BE2C (cell line): ENCODE data around the gene TEX14.

Experiments used
- DNase-seq: peaks from one replicate; pipeline ENCODE4 v3.0.0-alpha.2; 2020
- H3K27me3 ChIP-seq: fragments of 250-450 bp; sonication (Bioruptor Pico); 2 replicates; pipeline ENCODE4 v1.5.1; 2020; ENCODE audit warnings: mild to moderate bottlenecking
- H3K36me3 ChIP-seq: fragments of 250-450 bp; sonication (Bioruptor Pico); 2 replicates; pipeline ENCODE4 v1.5.1; 2020; ENCODE audit warnings: mild to moderate bottlenecking
- H3K4me1 ChIP-seq: fragments of 250-450 bp; sonication (Bioruptor Pico); 2 replicates; pipeline ENCODE4 v1.5.1; 2020
- H3K4me3 ChIP-seq: 2 replicates; pipeline ENCODE4 v1.5.1; 2011; ENCODE audit warnings: low read depth, low read length
- H3K9me3 ChIP-seq: fragments of 250-450 bp; sonication (Bioruptor Pico); 2 replicates; pipeline ENCODE4 v1.5.1; 2020
- TF ChIP-seq, protein P1 (sequence below): IDR thresholded peaks from 2 replicates; pipeline ENCODE4 v1.5.1; 2012; ENCODE audit warnings: mild to moderate bottlenecking, low read depth, low read length

The TEX14 gene

DNA sequence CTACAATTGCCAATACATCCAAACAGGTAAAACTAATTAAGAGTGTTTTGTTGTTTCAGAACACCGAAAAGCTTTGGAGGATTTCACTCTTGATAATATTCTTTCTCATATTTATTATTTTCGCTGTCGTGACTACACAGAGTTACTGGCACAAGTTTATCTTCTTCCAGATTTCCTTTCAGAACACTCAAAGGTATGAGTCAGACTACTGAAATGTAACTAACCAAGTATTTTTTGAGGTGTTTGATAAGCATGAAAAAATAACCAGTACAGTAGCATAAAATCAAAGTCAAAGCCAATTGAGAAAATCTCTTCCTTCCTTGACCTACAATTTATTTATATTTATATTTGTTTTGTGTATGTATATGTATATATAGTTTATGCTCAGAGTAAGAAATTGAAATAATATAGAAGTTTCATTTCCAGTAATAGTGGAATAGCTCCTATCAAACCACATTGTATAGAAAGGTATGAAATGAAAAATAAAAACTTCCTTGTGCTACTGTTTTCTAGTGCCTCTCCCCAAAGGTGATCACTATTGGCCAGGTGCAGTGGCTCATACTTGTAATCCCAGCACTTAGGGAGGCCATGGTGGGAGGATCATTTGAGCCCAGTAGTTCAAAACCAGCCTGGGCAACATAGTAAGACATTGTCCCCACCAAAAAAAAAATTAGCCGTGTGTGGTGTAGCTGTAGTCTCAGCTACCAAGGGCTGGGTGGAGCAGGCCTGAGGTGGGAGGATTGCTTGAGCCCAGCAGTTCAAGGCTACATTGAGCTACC, 11.5 kb upstream of the TEX14 start:
- no peaks in the 10 kb centered on the region for H3K9me3 ChIP-seq
- H3K4me3 ChIP-seq, result no peak overlapping the region
- H3K36me3 ChIP-seq, result peaks cover 28% of the 10 kb centered on the region
- H3K27me3 ChIP-seq, result no peaks in the 10 kb centered on the region
- H3K4me1 ChIP-seq, result no peaks in the 10 kb centered on the region; the same call in 1 of the 2 replicates
- no peak for DNase-seq
- TF ChIP-seq, protein P1, sequence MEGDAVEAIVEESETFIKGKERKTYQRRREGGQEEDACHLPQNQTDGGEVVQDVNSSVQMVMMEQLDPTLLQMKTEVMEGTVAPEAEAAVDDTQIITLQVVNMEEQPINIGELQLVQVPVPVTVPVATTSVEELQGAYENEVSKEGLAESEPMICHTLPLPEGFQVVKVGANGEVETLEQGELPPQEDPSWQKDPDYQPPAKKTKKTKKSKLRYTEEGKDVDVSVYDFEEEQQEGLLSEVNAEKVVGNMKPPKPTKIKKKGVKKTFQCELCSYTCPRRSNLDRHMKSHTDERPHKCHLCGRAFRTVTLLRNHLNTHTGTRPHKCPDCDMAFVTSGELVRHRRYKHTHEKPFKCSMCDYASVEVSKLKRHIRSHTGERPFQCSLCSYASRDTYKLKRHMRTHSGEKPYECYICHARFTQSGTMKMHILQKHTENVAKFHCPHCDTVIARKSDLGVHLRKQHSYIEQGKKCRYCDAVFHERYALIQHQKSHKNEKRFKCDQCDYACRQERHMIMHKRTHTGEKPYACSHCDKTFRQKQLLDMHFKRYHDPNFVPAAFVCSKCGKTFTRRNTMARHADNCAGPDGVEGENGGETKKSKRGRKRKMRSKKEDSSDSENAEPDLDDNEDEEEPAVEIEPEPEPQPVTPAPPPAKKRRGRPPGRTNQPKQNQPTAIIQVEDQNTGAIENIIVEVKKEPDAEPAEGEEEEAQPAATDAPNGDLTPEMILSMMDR, result no peak

DNA sequence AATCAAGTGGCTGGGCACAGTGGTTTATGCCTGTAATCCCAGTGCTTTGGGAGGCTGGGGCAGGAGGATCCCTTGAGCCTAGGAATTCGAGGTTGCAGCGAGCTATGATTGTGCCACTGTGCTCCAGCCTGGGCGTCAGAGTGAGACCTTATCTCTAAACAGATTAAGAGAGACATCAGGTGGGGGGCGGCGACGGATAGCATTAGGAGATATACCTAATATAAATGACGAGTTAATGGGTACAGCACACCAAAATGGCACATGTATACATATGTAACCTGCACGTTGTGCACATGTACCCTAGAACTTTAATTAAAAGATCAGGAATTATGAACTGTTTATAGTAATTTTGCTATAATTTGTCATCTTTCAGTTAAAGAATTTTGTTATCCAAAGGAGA, 10.9 kb upstream of the TEX14 start:
- DNase-seq, result no peak
- Histone ChIP-seq H3K36me3 (peaks cover 28% of the 10 kb centered on the region), H3K4me1 (no peaks in the 10 kb centered on the region; the same call in 1 of the 2 replicates), H3K9me3 (no peaks in the 10 kb centered on the region), H3K27me3 (no peaks in the 10 kb centered on the region), H3K4me3 (no peak overlapping the region)
- TF ChIP-seq, protein P1, result no peak

DNA sequence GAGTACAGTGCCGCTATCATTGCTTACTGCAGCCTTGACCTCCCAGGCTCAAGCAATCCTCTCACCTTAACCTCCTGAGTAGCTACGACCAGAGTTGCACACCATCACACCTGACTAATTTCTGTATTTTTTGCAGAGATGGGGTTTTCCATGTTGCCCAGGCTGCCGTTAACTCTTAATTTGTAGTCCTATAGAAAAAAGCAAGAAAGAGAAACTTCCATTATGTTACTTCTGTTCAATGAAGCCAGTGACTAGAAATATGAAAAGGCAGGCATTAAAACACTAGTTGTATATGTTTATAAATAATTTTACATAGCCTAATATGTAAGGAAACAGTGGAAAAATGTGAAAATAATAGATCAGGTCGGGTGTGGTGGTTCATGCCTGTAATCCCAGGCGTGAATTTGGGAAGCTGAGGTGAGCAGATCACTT, 10.2 kb upstream of the TEX14 start:
- Histone ChIP-seq H3K4me3 (no peak overlapping the region), H3K27me3 (no peaks in the 10 kb centered on the region), H3K9me3 (no peaks in the 10 kb centered on the region), H3K36me3 (peaks cover 28% of the 10 kb centered on the region), H3K4me1 (no peaks in the 10 kb centered on the region; the same call in 1 of the 2 replicates)
- no peak for DNase-seq
- TF ChIP-seq, protein P1, result no peak

DNA sequence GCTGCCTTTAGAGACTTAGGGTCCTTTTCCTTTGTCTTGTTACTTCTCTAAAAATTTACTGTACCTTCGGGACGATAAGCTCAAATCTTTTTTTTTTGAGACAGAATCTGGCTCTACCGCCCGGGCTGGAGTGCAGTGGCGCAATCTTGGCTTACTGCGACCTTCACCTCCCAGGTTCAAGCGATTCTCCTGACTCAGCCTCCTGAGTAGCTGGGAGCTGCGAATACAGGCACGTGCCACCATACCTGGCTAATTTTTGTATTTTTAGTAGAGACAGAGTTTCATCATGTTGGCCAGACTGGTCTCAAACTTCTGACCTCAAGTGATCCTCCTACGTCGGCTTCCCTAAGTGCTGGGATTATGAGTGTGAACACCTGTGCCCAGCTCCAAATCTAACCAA, 7.9 kb upstream of the TEX14 start:
- Histone ChIP-seq H3K4me3 (no peak overlapping the region), H3K36me3 (peaks cover 23% of the 10 kb centered on the region), H3K4me1 (no peaks in the 10 kb centered on the region), H3K9me3 (no peaks in the 10 kb centered on the region), H3K27me3 (no peaks in the 10 kb centered on the region)
- TF ChIP-seq, protein P1, result no peak
- no peak for DNase-seq

DNA sequence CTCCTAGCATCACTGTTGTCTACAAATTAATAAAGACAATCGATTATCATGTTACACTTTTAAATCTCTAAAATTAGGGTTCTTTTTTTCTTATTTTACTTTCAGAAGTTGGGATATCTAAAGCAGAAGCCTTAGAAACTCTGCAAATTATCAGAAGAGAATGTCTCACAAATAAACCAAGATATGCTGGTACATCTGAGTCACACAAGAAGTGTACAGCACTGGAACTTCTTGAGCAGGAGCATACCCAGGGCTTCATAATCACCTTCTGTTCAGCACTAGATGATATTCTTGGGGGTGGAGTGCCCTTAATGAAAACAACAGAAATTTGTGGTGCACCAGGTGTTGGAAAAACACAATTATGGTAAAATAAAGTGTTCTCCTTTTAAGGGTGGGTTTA, 3.0 kb upstream of the TEX14 start:
- TF ChIP-seq, protein P1, result no peak
- Histone ChIP-seq H3K9me3 (no peaks in the 10 kb centered on the region), H3K4me1 (peaks cover 9% of the 10 kb centered on the region; the same call in 1 of the 2 replicates), H3K4me3 (no peak overlapping the region), H3K36me3 (peaks cover 20% of the 10 kb centered on the region), H3K27me3 (no peaks in the 10 kb centered on the region)
- no peak for DNase-seq

DNA sequence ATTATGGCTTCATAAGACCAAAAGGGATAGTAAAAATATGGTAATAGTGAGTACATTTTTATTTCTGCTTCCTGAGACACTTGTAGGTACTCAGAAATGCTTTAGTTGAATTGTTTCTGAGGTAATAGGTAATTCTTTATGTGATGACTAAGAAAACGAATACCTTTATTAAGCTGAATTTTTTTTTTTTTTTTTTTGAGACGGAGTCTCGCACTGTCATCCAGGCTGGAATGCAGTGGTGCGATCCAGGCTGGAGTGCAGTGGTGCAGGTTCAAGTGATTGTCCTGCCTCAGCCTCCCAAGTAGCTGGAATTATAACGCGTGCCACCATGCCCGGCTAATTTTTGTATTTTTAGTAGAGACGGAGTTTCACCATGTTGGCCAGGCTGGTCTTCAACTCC, 2.5 kb upstream of the TEX14 start:
- Histone ChIP-seq H3K4me3 (no peak overlapping the region), H3K9me3 (no peaks in the 10 kb centered on the region), H3K27me3 (no peaks in the 10 kb centered on the region), H3K4me1 (peaks cover 9% of the 10 kb centered on the region; the same call in 1 of the 2 replicates), H3K36me3 (peaks cover 15% of the 10 kb centered on the region)
- no peak for DNase-seq
- TF ChIP-seq, protein P1, result no peak
